ENCODE data around the gene SLC31A1.
"Not testable (repeated sequence)": the region's sequence is repeated elsewhere in the genome, so short reads cannot be mapped to it uniquely, and the experiment has no call there.

The SLC31A1 gene

DNA sequence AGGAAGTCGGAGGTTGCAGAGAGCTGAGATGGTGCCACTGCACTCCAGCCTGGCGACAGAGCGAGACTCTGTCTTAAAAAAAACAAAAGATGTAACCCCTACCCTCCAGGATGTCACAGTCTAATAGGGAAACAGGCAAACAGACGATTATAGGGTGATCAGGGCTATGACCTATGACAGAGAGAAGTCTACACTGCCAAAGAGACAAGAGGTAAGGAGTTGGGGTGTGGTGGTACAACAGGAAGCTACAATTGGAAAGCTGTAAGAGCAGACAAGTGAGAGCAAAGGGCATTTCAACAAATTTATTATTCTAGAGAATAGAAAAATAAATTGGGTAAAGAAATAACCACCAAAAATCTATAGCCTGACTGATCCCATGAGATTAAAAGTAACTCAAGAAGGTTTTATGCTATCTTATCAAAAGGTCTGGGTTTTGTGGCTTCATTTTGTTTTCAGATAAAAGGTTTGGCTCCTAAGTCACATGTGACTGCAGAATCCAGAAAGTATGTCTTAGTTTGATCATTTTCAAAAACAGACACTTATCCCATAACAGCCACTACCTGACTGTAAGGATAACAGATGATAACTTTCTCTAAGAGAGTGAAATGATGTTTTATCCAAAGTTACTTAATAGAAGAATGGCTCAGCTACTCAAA lies 46.7 kb downstream of the SLC31A1 start:
- no peak for DNase-seq

DNA sequence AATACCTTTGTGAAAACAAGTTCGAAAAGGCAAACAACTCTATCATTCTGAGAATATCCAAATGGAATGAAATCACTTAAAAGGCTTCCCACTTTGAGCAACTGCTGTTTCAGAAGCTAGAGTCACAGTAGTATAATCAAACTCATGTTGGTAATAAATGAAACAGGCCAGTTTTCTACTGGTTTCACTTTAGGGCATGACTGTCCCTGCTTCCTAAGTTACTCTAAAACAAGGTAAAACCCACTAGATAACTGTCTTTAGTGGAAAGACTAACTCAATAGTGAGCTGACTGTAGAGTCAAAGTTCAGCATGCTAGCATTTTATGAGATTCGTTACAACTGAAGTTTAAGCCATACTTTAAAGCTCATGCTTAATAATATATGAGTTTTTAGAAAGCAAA lies 48.0 kb downstream of the SLC31A1 start:
- DNase-seq = no peak

DNA sequence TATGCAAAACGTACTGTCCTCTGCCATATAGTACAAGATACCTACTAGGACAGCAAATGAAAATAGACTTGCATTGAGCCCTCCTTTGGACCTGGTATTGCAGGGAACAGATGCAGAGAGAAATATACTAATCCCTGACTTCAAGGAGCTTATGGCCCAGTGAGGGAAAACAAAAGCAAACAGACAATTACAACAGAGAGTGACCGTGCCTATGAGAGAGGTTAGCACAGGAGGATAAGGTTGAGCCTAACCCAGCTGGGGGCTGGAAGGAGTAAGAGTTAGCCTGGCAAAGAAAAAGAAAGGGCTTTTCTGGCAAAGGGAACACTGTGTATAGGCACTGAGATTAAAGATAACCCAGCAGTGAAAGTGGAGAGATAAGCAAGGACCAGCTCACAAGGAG lies 48.5 kb downstream of the SLC31A1 start:
- DNase-seq = no peak

DNA sequence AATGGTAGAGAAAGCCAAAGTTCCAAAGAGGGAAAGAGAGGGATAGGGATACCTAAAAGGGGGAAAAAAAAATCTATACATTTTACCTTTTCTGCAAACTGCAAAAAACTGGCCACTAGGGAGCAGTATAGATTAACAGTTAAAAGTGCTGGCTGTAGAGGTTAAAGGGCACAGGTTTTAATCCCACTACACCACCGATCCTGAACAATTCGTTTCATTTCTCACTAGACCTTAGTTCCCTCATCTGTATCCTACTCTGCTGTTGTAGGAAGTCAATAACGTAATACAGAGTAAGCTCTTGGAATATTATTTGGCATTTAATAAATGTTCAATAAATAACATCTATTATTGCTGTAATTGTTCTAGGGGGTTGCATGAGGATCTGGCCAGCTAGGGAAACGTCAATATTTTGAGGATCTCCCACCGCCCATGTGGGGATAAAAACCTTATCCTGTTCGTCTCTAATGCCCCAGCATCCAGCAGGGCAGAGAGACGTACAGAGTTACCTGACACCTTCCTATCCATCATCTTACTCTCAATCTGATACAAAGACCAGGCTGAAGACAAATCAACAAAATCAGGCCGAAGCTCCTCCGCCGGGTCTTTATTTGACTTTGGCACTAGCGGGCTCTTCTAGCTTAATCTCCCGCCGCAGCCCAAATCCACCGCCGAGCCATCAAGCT lies 53.3 kb downstream of the SLC31A1 start:
- DNase-seq = no peak

DNA sequence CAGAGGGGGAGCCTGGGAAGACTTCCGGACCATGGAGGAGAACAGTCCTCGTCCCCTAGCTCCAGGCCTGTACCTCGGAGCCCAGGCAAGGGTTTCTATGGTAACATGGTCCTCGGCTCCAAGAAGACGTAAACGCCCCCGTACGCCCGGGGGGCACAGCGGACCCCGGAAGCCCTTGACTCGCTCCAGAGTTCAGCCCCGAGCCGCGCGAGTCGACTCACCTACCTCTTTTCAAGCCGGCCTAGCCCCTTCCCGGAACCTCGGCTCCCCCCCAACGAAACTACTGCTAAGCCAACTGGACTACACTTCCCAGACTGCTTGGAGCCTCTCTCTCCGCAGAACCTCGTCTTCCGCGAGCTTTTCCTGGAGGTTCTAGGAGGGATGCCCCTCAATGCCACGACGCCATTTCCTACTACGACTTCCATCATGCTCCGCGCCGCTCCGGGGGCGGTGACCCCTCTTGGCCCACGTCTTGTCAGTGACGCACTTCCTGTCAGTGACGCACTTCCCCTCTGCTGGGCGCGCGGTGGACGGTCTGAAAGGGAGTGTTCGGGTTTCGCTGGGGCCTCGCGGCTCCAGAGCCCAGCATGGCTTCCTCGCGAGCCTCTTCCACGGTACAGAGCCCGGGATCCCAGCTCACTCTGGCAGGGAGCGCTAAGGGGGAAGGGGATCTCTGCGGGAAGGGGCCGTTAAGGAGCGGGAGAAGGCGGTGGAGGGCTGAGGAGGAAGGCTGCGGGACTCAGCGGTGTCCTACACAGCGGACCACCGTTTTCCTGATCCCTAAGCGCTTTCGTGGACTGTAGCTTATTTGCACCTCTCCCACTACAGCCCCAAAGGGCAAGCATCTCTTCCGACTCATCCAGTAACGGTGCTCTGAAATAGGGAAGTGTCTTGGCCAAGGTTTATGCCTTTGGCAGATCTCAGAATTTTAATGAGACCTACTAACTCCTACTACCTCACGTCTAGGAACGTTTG lies 54.1 kb downstream of the SLC31A1 start, which contains the start of the genes CDC26 and PRPF4:
Gene CDC26 (minus strand): TSS at position 416 of the 975 bp plus-strand sequence. CDS start 3,065 bp downstream, outside the sequence.
Gene PRPF4 (plus strand): TSS at position 502 of the 975 bp plus-strand sequence. CDS start 86 bp downstream, at position 588.
- DNase-seq = peak; percentile 96

DNA sequence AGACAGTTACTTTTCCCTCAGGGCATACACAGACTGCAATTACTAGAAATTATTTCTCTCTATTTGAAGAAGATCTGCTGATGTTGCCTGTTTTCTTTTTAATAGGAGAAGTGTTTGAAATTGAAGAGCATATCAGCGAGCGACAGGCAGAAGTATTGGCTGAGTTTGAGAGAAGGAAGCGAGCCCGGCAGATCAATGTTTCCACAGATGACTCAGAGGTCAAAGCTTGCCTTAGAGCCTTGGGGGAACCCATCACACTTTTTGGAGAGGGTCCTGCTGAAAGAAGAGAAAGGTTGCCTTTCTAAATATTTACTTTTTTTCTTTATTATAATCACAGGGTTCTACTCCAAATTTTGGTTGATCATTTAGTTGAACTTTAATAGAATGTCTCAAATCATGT lies 57.5 kb downstream of the SLC31A1 start:
- no peak for DNase-seq

DNA sequence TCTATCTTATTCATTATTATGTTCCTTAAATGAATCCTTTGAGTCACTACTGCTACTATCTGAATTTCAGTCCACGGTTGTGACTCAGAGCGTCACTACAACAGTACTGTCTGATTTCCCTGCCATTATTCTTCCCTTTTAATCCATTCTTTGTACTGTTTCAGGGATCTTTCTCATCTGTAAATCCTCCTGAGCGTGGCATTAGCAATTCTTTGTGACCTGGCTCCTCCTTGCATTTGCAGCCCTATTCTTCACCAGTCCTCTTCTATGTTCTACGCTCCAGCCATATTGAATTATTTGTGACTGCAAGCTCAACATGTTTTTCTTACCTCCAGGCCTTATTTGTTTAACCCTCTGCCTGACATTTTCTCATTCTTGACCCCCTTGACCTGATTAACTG lies 60.0 kb downstream of the SLC31A1 start:
- DNase-seq = no peak

DNA sequence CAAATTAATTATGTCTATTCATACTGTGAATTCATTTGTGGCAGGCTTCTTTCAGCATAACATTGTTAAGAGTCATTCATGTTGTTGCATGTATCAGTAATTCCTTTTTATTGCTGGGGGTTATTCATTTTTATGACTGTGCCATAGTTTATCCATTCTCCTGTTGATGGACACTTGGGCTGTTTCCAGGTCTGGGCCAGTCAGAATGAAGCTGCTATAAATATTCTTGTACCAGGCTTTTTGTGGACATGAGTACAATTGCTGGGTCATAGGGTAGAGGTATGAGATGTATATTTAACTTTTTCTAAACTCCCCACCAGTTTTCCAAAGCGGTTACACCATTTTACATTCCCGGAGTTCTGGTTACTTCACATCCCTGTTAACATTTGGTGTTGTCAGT lies 67.7 kb downstream of the SLC31A1 start:
- DNase-seq = no peak

DNA sequence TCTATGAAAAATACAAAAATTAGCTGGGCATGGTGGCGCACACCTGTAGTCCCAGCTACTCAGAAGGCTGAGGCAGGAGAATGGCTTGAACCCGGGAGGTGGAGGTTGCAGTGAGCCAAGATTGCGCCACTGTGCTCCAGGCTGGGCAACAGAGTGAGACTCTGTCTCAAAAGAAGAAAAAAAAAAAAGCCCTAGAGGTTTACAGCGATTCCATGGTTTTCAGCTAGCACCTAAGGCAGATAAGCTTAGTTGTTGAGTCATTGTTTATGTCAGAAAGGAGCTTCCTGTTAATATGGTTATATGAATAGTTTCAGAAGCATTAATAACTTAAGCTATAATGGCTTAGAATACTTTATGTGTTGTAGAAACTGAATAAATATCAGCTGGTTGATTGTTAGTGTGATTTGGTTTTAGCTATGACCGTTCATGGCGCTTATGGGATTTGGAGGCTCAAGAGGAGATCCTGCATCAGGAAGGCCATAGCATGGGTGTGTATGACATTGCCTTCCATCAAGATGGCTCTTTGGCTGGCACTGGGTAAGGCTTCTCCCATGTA lies 68.8 kb downstream of the SLC31A1 start:
- DNase-seq = no peak

DNA sequence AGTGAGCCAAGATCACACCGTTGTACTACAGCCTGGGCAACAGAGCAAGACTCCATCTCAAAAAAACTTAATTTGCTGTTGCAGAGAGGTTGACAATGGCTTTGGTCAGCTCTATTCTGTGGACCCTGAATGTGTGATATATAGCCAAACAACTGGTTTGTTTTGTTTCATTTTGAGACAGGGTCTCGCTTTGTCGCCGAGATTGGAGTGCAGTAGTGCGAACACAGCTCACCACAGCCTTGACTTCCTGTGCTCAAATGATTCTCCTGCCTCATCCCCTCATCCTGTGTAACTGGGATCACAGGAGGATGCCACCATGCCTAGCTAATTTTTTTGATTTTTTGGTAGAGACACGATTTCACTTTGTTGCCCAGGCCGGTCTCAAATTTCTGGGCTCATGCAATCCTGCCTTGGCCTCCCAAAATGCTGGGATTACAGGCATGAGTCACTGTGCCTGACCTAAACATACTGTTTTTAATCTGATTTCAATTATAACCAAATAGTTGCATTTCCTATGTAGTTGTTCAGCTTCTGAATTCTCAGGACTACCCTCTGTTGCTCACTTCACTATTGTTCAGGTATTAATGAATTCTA lies 72.0 kb downstream of the SLC31A1 start:
- DNase-seq = no peak

DNA sequence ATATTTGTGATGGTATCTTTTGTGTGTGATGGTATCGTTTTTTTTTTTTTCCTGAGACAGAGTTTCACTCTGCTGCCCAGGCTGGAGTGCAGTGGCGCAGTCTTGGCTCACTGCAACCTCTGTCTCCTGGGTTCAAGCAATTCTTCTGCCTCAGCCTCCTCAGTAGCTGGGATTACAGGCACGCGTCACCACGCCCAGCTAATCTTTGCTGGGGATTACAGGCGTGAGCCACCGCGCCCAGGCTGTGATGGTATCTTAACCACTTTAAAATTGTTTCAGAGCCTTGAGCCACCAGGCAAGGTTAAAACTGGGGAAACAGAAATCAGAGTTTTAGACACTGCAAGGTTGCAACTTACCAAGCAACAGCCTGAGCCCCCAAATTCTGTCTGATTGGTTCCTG lies 74.9 kb downstream of the SLC31A1 start:
- DNase-seq = not testable (repeated sequence)

DNA sequence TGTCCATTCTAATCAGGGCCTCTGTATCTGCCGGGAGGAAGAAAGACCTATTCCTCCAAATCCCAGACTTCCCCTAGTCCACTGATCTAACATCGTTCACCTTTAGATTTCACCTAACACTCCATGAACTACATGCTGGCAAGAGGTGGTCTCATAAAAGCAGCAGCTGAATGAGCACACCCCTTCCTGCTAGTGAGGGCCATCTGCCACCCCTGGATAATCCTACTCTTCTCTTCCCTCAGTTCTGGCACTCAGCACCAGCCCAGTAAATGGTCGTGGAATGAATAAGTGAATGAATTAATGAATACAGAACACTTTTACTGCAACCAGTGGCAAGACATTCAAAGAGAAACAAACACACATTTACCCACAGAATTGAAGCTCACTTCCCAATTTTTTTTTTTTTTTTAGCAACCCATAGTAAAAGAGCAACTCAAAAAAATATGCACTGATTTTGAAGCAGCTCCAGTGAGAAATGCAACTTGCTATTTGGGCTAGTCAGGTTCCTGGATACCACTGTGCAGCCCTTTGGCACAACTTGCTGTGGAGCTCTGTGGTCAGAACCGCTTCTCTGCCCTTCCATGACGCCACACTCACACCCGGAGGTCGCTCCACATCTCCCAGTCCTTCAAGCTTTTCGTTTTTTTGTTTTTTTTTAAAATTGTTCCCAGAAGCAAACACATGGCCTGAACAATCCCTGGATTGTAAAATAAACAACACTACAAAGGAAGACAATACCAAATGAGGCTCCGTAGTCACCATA lies 75.6 kb downstream of the SLC31A1 start:
- DNase-seq = no peak

DNA sequence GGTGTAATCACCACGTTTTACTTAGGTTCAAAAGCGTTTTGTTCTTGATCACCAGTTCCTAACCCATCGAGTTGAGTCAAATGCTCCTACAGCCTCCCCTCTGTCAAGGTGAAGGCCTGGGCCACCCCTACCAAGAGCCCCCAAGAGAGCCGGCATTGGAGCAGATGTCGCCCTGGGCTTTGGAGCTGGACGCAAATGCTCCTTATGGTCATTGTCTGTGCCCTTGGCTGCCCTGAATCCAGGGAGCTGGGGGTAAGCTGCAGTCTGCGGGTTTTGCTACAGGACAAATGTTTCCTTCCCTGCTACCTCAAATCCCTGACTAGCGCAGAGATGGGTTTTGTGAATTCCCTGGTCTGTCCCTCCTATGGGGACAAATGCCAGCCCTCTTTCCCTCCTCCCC lies 77.0 kb downstream of the SLC31A1 start:
- DNase-seq = no peak

DNA sequence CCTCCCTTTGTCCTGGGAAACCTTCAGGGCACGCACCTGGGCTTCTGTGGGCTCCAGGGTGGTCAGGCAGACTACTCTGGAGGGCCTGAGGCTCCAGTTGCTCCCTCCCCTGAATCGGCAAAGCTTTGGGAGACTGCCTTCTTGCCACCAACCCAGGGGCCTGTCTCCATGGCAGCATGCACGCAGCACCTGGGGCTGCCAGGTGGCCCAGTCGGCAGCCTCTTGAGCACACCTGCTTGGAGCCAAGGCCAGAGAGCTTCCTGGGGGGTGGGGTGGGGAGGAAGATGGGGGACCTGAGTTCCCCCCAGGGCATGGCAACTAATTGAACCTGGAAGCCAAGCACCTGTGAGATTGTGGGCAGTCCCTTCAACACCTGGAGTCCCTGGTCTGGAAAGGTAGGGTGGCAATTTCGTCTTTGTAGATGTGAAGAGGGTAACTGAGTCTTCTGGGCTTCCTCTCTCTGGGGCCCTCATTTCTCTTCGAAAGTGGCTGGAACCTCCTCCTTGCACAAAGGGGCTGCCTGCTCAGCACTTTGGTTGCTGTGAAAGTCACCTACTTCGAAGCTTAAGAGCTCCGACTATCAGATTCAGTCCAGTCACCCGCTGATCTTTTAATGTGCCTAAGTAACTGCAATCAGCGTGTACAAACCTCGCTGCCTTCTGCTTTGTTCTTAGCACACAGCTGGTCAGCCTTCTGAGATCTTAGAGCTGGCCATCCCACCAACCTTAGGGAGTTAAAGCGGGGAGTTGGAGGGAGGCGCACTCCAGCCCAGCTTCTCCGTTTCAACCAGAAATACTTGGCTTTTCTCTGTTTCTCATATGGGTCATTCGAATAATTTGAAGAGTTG lies 77.8 kb downstream of the SLC31A1 start:
- no peak for DNase-seq

DNA sequence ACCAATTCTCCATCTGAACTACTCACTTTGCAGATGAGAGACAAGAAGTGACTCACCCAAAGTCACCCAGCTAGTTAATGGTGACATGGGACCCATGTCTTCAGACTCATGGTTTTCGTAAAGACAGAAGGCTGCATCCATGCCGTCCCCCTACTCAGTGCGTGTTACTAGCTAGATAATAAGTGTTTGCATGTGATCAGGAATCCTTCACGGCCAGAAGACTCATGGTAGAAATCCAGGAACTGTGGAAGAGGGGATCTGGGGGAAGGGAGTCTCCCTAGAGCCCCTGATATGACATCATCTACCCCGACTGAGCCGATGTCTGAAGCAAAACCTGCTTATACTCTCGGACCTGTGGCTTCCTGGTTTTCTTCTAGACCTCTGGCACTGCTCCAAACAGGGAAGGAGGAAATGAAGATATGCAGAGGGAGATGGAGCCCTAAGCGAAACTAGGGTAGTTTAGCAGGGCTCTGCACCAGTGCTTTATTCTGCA lies 78.5 kb downstream of the SLC31A1 start:
- no peak for DNase-seq

DNA sequence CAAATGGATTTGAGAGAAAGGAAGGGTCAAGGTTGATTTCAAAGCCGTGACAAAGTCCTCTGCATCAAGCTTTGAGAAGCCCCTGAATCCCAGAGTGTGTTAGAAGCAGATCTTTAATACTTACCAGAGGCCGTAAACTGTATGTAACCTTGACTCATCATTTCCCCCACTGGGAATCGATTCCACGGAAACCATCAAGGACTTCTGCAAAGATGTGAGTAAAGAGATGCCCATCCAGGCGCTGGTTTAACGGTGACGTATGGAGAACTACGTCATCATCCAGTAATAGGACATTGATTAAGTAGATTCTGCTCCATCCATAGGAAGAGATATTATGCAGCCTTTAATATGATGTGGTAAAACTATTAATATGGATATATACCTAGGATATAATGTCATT lies 80.2 kb downstream of the SLC31A1 start:
- no peak for DNase-seq

DNA sequence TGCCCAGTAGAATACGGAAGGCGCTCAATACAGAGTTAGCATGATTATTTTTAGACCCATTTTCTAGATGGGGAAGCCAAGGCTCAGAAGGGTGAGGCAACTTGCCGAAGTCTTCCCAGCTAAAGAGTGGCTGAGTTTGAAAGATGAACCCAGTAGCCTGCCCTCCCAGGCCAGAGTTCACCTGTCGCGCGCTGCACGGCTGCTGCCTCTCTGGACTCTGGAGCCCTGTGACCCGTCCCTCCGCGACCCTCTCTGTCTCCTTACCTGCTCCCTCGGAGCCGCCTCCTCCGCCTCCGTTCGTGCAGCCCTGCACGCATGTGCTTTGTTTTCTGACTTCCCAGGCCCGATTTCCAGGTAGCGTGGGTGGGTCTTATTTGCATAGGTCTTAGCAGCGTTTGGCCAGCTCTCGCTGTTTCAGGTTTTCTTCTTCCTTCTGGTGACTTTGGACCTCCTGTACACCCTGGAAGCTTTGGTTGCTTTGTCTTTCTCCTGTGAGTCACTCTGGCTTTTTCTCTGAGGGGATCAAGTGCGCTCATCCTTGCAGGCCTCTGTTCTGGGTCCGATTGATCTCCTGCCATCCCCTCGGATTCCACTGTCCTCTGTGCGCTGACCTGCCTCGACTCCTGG lies 81.6 kb downstream of the SLC31A1 start, which contains the start of gene RNF183:
Gene RNF183 (minus strand): TSS at position 585 of the 627 bp plus-strand sequence. CDS start 5,192 bp downstream, outside the sequence.
- DNase-seq = no peak

DNA sequence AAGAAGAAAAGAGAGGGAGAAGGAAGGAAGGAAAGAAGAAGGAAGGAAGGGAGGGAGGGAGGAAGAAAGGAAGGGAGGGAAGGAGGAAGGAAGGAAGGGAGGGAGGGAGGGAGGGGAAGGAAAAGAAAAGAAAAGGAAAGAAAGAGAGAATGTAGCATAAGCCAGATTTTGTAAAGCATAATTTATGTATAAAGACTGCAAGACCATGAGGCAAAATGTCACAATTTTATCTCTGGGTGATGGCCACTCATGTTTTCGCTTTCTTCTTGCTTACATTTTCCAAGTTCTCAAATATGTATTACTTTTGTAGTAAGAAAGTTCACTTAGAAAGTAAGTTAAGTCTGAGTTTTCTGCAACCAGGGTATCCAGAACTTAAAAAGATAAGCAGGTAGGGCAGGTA lies 85.2 kb downstream of the SLC31A1 start:
- DNase-seq = no peak

DNA sequence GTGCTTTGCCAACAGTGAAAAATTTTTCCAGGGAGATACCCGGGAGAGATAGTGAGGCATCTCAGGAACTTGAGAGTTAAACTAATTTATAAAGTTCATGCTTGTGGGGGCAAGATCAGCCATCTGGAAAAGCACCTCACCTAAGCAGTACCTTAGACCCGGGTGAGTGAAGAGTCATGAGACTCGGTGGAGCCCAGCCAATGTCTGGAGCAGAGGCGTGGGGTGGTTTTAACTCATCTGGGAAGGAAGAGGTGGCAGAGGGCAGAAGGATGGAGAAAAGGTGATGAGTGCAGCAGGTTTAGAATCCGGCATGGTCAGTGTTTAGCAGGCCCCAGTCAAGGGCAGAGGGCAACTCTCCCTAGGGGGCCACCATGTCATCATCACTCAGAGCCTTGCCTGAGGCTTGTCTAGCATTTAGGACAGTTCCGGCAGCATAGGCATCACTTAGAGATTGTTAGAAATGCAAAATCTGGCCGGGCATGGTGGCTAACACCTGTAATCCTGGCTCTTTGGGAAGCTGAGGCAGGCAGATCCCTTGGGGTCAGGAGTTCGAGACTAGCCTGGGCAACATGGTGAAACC lies 86.1 kb downstream of the SLC31A1 start:
- DNase-seq = no peak

Measured in stimulated activated CD4-positive, alpha-beta T cell treated with anti-CD3 and anti-CD28 coated beads, Interleukin-1b, Interleukin-23, amount 100 ng/mL, for 48 hours (primary cell).